Thyroid gland (tissue), 4 donors: Measurements from ENCODE around the gene DOCK1. TPM values are rescaled to one million over a fixed set of nuclear protein-coding genes. Genes with fewer than 3 reads are reported as not detected.

Experiments
- DNase-seq, 2 donors: peaks; one replicate each; pipeline ENCODE4 v3.0.0-alpha.2; 2019
- H3K27ac ChIP-seq, 3 donors: fragments of 200-600 bp; sonication (generic); 1 replicate in 2 of 3; 2 replicates in 1 of 3; pipeline ENCODE4 v1.5.1; 2016 to 2019; ENCODE audit warnings: mild to moderate bottlenecking in 1 of 3, moderate library complexity in 1 of 3
- H3K27me3 ChIP-seq: fragments of 200-600 bp; sonication (generic); one replicate; pipeline ENCODE4 v1.5.1; 2019
- H3K36me3 ChIP-seq, 2 donors: fragments of 200-600 bp; sonication (generic); one replicate each; pipeline ENCODE4 v1.5.1; 2016 to 2019
- H3K4me1 ChIP-seq, 2 donors: fragments of 200-600 bp; sonication (generic); one replicate each; pipeline ENCODE4 v1.5.1; 2017 to 2019
- H3K4me3 ChIP-seq, 3 donors: fragments of 200-600 bp; sonication (generic); replicated peaks in 1 of 3; 1 replicate in 2 of 3; 2 replicates in 1 of 3; pipeline ENCODE4 v1.5.1; 2016; ENCODE audit warnings: mild to moderate bottlenecking in 1 of 3
- H3K9me3 ChIP-seq: fragments of 200-600 bp; sonication (generic); one replicate; pipeline ENCODE4 v1.5.1; 2017
- CTCF ChIP-seq, 6 experiments: fragments of 200-600 bp in 3 of 6; fragments of 450-650 bp in 3 of 6; sonication (generic) in 3 of 6; IDR thresholded peaks; one replicate each; pipeline ENCODE4 v1.5.1; 2016 to 2019; ENCODE audit warnings: antibody characterized with exemption in 6 of 6, mild to moderate bottlenecking in 2 of 6, inconsistent platforms in 1 of 6, moderate library complexity in 1 of 6
- POLR2A ChIP-seq, 2 donors: fragments of 450-650 bp; IDR thresholded peaks; one replicate each; pipeline ENCODE4 v1.6.1; 2017; ENCODE audit warnings: antibody characterized with exemption in 2 of 2, mild to moderate bottlenecking in 2 of 2, moderate library complexity in 1 of 2
- WGBS, 2 donors: methylation state at CpG; one replicate each; pipeline ENCODE4 v1.1.5; 2017; 5-methylcytosine and 5-hydroxymethylcytosine counted together
- intact Hi-C: fragments of 100-400 bp; cut with DNase I; formaldehyde crosslinking; loops from one replicate; pipeline ENCODE4 v1.15.1; 2023
- total RNA-seq, 4 donors: library from RNA; depleted of rRNA; stranded (reverse); fragments of >200 nt; gene quantifications; one replicate each; pipeline ENCODE4 v1.2.3, GENCODE V29; 2016

DOCK1 gene
- total RNA-seq, 4 donors from 2014 or later: 89.7 to 217 (median 112) TPM

- no peak for TF ChIP-seq CTCF (IDR thresholded peaks at IDR 0.05)
- no peak for TF ChIP-seq POLR2A (IDR thresholded peaks at IDR 0.05)
- H3K36me3 ChIP-seq: peaks cover 0 to 2% of the 10 kb centered on the region in 2 donors
- no peak overlapping the region for H3K27ac ChIP-seq
- no peak for DNase-seq
- no peaks in the 10 kb centered on the region for H3K9me3 ChIP-seq
- intact Hi-C loops: no loop called here
- WGBS, 2 donors: 97 to 98% methylated on average over 8 of the region's 8 CpGs
- peaks cover 2% of the 10 kb centered on the region in 2 donors for H3K4me1 ChIP-seq
- H3K27me3 ChIP-seq: no peaks in the 10 kb centered on the region
- H3K4me3 ChIP-seq: no peak overlapping the region
Observed at GRCh38 chr10:127018766-127019165, 113.5 kb downstream of the DOCK1 start.

GRCh38 chr10:127020260-127020659 is 115.0 kb downstream of the DOCK1 start:
- WGBS, 2 donors: 88 to 98% methylated on average over 3 of the region's 3 CpGs
- intact Hi-C loops: no loop called here
- no peaks in the 10 kb centered on the region for H3K9me3 ChIP-seq
- H3K36me3 ChIP-seq: peaks cover 11 to 13% of the 10 kb centered on the region in 2 donors
- no peaks in the 10 kb centered on the region for H3K27me3 ChIP-seq
- no peak for DNase-seq
- H3K4me1 ChIP-seq: no peaks in the 10 kb centered on the region
- H3K27ac ChIP-seq: no peak overlapping the region
- H3K4me3 ChIP-seq: no peak overlapping the region
- TF ChIP-seq POLR2A (IDR thresholded peaks at IDR 0.05) (no peak), CTCF (IDR thresholded peaks at IDR 0.05) (no peak)

GRCh38 chr10:127021801-127022200 is 116.6 kb downstream of the DOCK1 start:
- Histone ChIP-seq H3K4me3 (no peak overlapping the region), H3K27me3 (no peaks in the 10 kb centered on the region), H3K9me3 (no peaks in the 10 kb centered on the region), H3K36me3 (peaks cover 11 to 25% of the 10 kb centered on the region in 2 donors), H3K4me1 (no peaks in the 10 kb centered on the region), H3K27ac (no peak overlapping the region)
- no peak for DNase-seq
- intact Hi-C loops: no loop called here
- TF ChIP-seq CTCF (IDR thresholded peaks at IDR 0.05) (no peak), POLR2A (IDR thresholded peaks at IDR 0.05) (no peak)
- 86% methylated on average over 6 of the region's 6 CpGs for WGBS, 2 donors

- Histone ChIP-seq H3K9me3 (no peaks in the 10 kb centered on the region), H3K4me1 (no peaks in the 10 kb centered on the region), H3K27ac (no peak overlapping the region), H3K4me3 (no peak overlapping the region), H3K27me3 (no peaks in the 10 kb centered on the region), H3K36me3 (peaks cover 19 to 40% of the 10 kb centered on the region in 2 donors)
- DNase-seq: no peak
- TF ChIP-seq POLR2A (IDR thresholded peaks at IDR 0.05) (no peak), CTCF (IDR thresholded peaks at IDR 0.05) (no peak)
- intact Hi-C loops: no loop called here
- WGBS, 2 donors: 89 to 90% methylated on average over 13 of the region's 13 CpGs
Observed at GRCh38 chr10:127024685-127025435, 119.6 kb downstream of the DOCK1 start.

GRCh38 chr10:127027786-127028185 is 122.6 kb downstream of the DOCK1 start:
- intact Hi-C loops: no loop called here
- no peak for DNase-seq
- no peaks in the 10 kb centered on the region for H3K4me1 ChIP-seq
- H3K27ac ChIP-seq: no peak overlapping the region
- no peaks in the 10 kb centered on the region for H3K27me3 ChIP-seq
- H3K9me3 ChIP-seq: no peaks in the 10 kb centered on the region
- no peak for TF ChIP-seq POLR2A (IDR thresholded peaks at IDR 0.05)
- no peak for TF ChIP-seq CTCF (IDR thresholded peaks at IDR 0.05)
- H3K36me3 ChIP-seq: peaks cover 33 to 56% of the 10 kb centered on the region in 2 donors
- WGBS, 2 donors: 85 to 93% methylated on average over 9 of the region's 9 CpGs
- no peak overlapping the region for H3K4me3 ChIP-seq
